Measurements from ENCODE around the gene NMT1.

Gene NMT1

GRCh38 chr17:45091778-45092425 lies 30.8 kb downstream of the NMT1 start:
- H4K20me1 ChIP-seq (ENCODE audit: insufficient read depth): no peaks in the 10 kb centered on the region
- no peaks in the 10 kb centered on the region for H3K79me2 ChIP-seq (ENCODE audit: insufficient read depth, low read depth)
- H3K36me3 ChIP-seq (ENCODE audit: insufficient read depth): peaks cover 13% of the 10 kb centered on the region; the same call in 1 of the 2 replicates
- no peak overlapping the region for H3K4me3 ChIP-seq (IDR thresholded peaks at IDR 0.05; ENCODE audit: insufficient read depth, low read depth, low read length)
- no peak overlapping the region for H3K9ac ChIP-seq
- no peaks in the 10 kb centered on the region for H3K27me3 ChIP-seq (ENCODE audit: insufficient read depth, low read depth)
- H2AFZ ChIP-seq (ENCODE audit: low read depth): no peak overlapping the region
- H3K4me2 ChIP-seq: no peak overlapping the region
- no peaks in the 10 kb centered on the region for H3K4me1 ChIP-seq (ENCODE audit: low read depth, poor library complexity, severe bottlenecking)
- H3K27ac ChIP-seq: no peak overlapping the region
- TF ChIP-seq, protein P1, sequence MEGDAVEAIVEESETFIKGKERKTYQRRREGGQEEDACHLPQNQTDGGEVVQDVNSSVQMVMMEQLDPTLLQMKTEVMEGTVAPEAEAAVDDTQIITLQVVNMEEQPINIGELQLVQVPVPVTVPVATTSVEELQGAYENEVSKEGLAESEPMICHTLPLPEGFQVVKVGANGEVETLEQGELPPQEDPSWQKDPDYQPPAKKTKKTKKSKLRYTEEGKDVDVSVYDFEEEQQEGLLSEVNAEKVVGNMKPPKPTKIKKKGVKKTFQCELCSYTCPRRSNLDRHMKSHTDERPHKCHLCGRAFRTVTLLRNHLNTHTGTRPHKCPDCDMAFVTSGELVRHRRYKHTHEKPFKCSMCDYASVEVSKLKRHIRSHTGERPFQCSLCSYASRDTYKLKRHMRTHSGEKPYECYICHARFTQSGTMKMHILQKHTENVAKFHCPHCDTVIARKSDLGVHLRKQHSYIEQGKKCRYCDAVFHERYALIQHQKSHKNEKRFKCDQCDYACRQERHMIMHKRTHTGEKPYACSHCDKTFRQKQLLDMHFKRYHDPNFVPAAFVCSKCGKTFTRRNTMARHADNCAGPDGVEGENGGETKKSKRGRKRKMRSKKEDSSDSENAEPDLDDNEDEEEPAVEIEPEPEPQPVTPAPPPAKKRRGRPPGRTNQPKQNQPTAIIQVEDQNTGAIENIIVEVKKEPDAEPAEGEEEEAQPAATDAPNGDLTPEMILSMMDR (conservative IDR thresholded peaks at IDR 0.05; ENCODE audit: low read depth, low read length): no peak

DNA sequence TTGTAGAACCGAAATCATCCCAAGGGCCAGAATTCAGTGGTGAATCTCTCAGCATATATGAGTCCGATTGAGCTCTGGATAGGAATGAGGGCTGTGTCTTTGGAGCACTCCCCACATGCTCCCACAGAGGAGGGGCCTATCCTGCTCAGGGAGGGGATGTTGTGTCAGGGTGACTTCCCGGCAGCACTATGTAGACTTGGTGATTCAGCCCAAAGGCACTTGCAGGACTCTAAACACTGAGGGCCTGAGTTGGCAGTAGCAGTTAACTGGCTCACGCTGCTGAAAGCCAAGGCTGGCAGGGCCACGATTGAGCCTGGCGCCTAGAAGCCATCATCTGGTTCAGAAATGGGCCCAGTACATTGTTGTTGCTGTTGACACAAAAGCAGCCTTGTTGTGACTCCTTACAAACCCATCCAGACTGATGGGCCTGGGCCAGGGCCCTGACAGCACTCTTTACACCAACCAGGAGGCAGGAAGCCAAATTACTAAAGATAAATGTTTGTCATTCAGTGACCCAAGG lies 31.9 kb downstream of the NMT1 start:
- H3K9ac ChIP-seq: no peak overlapping the region
- H4K20me1 ChIP-seq (ENCODE audit: insufficient read depth): no peaks in the 10 kb centered on the region
- H3K27ac ChIP-seq: no peak overlapping the region
- H3K79me2 ChIP-seq (ENCODE audit: insufficient read depth, low read depth): no peaks in the 10 kb centered on the region
- no peak overlapping the region for H3K4me2 ChIP-seq
- no peaks in the 10 kb centered on the region for H3K27me3 ChIP-seq (ENCODE audit: insufficient read depth, low read depth)
- peaks cover 14% of the 10 kb centered on the region; the same call in 1 of the 2 replicates for H3K36me3 ChIP-seq (ENCODE audit: insufficient read depth)
- H3K4me1 ChIP-seq (ENCODE audit: low read depth, poor library complexity, severe bottlenecking): peaks cover 3% of the 10 kb centered on the region
- no peak overlapping the region for H3K4me3 ChIP-seq (IDR thresholded peaks at IDR 0.05; ENCODE audit: insufficient read depth, low read depth, low read length)
- TF ChIP-seq, protein P1 (conservative IDR thresholded peaks at IDR 0.05; ENCODE audit: low read depth, low read length): no peak
- H2AFZ ChIP-seq (ENCODE audit: low read depth): no peak overlapping the region

DNA sequence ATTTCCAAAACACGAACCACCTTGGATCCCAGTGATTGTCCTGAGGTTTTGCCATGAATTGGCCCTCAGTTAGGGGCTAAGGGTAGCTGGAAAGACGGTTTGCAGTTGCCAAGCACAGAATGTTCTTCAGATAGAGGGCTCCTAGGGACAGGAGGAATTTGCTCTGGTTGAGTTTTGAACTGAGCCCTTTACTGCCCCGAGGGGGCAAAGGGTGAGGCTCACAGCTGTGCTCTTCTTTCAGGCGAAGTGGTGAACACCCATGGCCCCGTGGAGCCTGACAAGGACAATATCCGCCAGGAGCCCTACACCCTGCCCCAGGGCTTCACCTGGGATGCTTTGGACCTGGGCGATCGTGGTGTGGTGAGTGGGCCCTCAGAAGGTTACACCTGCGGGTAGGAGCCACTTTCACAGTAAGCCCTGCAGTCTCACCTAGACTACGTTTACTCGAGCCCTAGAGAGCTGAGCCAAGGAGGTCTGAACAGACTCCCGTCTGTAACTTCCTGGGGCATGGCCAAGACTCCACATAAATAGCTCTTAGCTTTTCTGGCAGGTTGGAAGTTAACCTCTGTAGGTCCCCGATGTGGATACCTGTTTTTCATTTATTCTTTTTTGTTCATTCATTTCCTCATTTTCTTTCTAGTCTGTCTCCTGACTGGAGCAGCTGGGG lies 32.5 kb downstream of the NMT1 start:
- peaks cover 9% of the 10 kb centered on the region for H3K4me1 ChIP-seq (ENCODE audit: low read depth, poor library complexity, severe bottlenecking)
- H3K36me3 ChIP-seq (ENCODE audit: insufficient read depth): peaks cover 16% of the 10 kb centered on the region; the same call in 1 of the 2 replicates
- H2AFZ ChIP-seq (ENCODE audit: low read depth): no peak overlapping the region
- H3K4me2 ChIP-seq: no peak overlapping the region
- no peaks in the 10 kb centered on the region for H3K27me3 ChIP-seq (ENCODE audit: insufficient read depth, low read depth)
- H3K4me3 ChIP-seq (IDR thresholded peaks at IDR 0.05; ENCODE audit: insufficient read depth, low read depth, low read length): no peak overlapping the region
- TF ChIP-seq, protein P1 (conservative IDR thresholded peaks at IDR 0.05; ENCODE audit: low read depth, low read length): no peak
- H3K9ac ChIP-seq: no peak overlapping the region
- H3K79me2 ChIP-seq (ENCODE audit: insufficient read depth, low read depth): no peaks in the 10 kb centered on the region
- H4K20me1 ChIP-seq (ENCODE audit: insufficient read depth): no peaks in the 10 kb centered on the region
- no peak overlapping the region for H3K27ac ChIP-seq

GRCh38 chr17:45096141-45096540 lies 35.0 kb downstream of the NMT1 start:
- H3K9ac ChIP-seq: no peak overlapping the region
- H3K4me3 ChIP-seq (IDR thresholded peaks at IDR 0.05; ENCODE audit: insufficient read depth, low read depth, low read length): no peak overlapping the region
- H3K27ac ChIP-seq: no peak overlapping the region
- peaks cover 15% of the 10 kb centered on the region for H3K4me1 ChIP-seq (ENCODE audit: low read depth, poor library complexity, severe bottlenecking)
- H3K79me2 ChIP-seq (ENCODE audit: insufficient read depth, low read depth): no peaks in the 10 kb centered on the region
- H3K27me3 ChIP-seq (ENCODE audit: insufficient read depth, low read depth): no peaks in the 10 kb centered on the region
- peaks cover 18% of the 10 kb centered on the region; the same call in 1 of the 2 replicates for H3K36me3 ChIP-seq (ENCODE audit: insufficient read depth)
- no peak overlapping the region for H3K4me2 ChIP-seq
- TF ChIP-seq, protein P1 (conservative IDR thresholded peaks at IDR 0.05; ENCODE audit: low read depth, low read length): peak; percentile 82
- H2AFZ ChIP-seq (ENCODE audit: low read depth): no peak overlapping the region
- no peaks in the 10 kb centered on the region for H4K20me1 ChIP-seq (ENCODE audit: insufficient read depth)
